Measurements from ENCODE around the gene FBXO48.

FBXO48 gene

DNA sequence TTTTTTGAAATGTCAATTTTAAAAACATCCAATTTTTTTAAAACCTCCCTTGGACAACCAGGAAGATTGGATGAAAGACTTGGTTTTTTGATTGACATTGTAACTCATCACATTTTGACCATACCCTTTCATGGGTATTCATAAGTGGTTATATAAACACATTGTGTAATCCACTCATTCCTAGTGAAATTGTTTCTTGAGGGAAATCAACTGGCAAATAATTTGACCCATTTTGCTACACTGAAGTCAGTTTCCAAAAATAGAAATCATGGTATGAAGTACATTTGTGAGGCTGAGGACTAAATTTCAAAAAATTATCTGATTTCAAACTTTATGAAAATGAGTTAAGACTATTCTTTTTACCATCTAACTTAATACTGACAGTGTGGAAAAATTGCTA lies 31.5 kb downstream of the FBXO48 start:
- no peak for DNase-seq (ENCODE audit: low spot score)

DNA sequence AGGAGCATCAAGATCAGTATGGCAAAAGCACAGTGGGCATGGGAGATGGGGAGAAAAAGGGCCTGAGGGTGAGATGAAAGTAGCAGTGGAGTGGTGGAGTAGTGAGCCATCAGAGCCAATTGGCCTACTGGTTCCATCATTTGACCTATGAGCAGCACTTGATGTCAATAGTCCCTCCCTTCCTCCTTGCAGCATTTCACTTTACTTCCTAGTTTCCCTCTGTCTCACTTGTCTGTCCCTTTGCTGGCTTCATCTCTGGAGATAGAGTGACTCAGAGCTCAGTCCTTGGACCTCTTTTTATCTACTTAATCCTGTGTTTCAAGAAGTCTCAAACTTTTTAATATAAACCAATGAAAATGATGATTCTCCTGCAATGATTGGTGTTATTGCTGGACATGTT lies 32.1 kb downstream of the FBXO48 start:
- no peak for DNase-seq (ENCODE audit: low spot score)

DNA sequence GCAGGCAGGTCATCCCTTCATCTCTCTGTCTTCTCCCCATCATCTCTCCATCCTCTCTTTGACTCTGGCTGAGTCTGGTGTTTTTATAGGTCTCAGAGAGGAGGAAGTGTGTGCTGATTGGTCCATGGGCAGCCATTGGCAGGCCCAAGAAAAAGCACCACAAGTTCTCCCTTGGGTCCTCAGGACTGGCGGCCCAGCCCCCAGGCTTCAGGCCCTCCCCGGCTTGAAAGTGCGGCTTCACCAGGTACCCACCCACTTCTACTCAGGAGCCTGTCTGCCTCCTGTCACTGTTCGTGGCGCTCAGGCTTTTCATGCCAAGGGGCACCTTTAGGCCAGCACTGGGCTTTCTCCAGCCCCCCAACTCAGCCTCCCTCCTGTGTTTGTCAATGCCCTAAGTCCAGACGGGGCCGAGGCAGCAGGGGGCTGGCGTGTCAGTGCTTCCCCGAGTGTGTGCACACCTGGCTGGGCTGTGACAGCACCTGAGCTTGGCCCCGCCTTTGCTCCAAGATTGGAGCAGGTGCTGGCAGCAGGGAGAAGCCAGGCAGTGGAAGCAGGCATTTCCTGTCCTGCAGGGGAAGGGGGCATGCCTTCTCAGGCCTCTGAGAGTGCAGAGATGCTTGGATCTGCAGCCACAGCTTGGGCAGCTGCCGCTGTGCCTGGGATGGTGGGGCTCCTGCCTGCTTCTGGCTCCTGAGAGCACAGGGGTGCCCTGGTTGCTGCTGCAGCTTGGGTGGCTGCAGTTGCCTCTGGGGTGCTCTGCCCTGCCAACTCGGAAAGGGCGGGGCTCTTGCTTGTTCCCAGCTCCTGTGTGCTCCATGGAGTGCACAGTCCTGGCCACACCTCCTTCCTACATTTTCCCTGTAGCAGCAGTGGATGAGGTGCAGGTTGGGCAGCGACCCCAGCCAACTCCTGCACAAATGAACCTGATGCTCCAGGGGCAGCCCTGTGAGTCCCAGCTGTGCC lies 34.1 kb downstream of the FBXO48 start:
- DNase-seq (ENCODE audit: low spot score), result no peak

DNA sequence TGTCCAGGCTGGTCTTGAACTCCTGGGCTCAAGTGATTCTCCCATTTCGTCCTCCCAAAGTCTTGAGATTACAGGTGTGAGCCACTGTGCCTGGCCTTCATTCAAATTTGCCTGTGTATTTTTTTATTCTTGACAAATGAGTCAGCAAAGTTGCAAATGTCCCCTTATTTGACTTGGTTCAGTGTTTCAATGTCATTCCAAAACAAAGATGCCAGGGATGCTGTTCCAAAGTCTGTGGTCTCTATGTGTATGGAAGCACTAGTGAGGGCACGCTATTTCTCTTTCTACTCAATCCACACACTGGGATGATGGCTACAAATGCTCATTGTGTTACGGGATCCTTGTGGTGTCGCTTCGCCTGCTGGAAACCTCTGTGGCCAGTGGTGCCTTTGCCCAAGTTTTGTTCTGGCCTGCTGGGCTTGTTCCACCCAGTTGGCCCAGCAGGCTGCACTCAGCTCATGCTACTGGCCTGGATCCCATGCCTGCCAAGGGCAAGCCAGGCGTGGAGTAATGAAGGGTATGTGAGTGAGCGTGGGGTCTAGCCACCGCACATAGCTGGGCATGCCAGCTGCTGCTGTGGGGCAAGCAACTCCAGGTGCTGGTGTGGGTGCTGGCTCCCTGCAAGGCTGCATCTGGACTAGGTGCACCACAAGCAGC lies 35.6 kb downstream of the FBXO48 start:
- DNase-seq (ENCODE audit: low spot score), result no peak

DNA sequence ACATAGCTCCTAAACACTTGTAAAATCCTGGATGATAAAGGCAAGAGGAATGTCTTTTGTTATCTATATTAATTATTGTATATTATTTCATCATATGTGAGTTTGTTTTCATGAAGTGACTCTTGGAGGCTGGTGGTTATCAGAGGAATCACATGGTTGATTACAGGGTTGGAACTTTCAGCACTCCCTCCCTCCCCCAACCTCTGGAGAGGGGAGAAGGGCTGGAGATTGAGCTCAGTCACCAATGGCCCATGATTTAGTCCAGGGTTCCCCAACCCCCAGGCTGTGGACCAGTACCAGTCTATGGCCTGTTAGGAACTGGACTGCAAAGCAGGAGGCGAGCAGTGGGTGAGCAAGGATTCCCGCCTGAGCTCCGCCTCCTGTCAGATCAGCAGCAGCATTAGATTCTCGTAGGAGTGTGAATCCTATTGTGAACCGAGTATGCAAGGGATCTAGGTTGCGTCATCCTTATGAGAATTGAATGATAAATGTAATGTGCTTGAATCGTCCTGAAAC lies 37.7 kb downstream of the FBXO48 start:
- no peak for DNase-seq (ENCODE audit: low spot score)

DNA sequence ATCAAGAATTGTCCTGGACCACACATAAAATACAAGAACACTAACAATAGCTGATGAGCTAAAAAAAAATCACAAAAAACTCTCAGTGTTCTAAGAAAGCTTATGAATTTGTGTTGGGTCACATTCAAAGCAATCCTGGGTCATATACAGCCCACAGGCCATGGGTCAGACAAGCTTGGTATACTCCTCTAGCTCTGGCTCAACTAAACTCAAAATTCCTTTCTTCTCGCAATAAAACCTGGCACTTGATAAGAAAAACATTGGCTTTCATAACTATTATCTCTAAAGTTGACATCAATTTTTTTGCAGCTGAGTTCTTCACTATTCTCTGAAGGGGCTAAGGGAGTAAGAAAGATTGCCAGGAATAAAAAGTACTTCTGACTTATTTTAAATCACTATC lies 38.3 kb downstream of the FBXO48 start:
- no peak for DNase-seq (ENCODE audit: low spot score)

DNA sequence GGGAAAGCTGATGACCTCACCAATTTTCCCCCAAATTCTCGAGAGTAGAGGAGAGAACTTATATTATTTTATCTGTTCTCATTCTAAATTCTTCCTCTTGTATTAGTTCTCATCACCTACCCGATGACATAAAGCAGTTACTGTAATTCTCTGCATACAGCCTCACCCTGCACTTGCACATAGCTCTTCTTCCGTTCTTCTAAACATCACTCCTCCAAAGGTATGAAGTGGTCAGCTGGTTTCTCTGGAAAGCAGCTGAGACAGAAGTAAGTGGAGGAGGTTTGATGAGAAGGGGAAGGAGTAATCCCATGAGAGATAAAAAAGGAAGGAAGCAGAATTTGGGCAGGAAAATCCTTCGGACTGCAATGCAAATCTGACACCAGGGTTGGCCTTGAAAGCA lies 39.0 kb downstream of the FBXO48 start:
- DNase-seq (ENCODE audit: low spot score), result no peak

DNA sequence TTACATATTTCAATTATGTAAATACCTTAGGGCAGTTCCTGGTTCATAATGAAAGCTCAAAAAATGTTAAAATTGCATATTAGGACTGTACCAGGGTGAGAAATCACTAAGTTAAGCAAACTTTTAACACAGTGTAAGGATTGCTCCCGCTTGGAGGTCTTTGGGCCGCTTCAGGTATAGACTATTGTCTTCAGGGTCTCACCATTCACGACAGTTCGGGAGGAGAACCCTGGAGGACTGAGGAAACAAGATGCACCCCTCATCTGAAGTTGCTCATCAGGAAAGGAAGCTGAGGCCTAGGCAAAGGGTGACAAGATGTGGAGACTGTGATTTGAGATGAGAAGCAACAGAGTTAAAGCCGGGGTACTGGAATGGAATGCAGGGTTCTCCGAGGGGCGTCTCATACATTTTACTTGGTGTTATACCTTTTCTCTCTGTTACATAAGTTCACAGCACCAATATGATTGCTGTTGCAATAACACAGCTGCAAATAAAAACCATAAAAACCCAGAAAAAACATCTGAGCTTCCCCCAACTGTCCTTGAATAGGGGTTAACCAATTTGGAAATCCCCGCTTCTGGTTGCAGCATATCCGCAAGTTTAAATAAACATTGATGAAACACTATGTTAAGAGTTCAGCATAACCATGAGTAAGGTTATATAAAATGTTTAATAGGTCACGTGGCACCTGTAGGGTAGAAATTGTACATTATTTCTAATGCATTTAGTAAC lies 40.1 kb downstream of the FBXO48 start:
- no peak for DNase-seq (ENCODE audit: low spot score)

DNA sequence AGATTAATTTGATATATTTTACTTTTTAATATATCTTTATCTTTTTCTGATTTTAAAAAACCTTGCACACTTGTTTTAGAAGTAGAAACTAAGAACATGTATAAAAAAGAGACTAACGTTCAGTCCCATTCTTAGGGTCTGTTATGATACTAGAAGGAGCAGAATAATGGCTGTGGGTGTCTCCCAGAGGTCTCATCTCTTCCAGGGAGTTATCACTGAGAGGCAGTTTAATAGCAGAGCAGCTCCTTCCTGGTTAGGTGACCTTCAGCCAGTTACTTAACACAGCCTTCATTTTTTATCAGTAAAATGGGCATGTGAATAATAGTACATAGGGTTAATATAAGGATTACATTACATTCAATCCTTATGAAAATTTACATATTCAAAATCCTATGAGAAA lies 40.6 kb downstream of the FBXO48 start:
- DNase-seq (ENCODE audit: low spot score), result no peak

DNA sequence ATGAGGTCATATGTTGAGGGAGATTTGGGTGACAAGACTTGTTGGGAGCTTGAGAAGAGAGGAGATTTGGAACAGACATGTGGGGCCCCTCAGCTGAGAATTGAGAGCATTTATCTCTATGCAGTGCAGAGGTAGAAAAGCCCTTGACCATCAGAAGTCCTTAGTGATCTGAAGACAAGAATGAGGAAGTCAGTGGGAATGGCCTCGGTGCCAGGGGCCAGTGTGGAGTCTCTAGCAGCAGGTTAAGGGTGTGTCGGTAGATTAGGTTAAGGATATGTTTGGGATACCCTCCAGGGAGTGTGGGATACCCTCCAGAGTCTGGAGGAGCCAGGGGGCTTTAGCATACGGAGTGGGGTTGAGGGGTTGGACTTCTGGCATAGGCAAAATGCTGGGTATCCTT lies 41.6 kb downstream of the FBXO48 start:
- DNase-seq (ENCODE audit: low spot score), result no peak

DNA sequence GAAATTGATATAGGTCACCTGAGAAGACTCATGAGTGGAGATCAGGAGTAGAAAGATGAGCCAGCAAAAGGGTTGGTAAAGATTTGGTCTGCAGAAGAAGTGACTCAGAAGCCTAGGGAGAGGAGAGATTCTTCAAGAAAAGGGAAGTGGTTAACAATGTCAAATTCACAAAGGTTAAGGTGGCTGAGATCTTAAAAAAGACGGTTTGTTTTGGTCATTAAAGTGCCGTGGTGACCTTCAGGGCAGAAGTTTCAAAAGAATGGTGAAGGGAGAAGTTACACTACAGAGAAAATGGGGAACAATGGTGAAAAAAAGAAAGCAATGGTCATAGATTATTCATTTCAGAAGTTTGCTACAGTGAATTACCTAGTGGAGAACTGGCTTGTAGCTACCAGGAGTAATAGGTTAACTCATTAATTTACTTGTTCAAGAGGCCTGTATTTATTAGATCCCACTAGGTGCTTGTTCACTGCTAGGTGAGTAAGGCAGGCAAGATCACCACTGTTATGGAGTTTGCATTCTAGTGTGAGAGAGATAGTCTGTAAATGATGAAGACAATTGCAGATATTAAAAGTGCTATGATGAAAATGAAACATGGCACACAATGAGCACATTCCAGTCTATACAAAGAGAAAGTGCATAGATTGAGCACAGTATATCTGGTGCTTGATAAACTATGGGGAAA lies 43.0 kb downstream of the FBXO48 start:
- no peak for DNase-seq (ENCODE audit: low spot score)

DNA sequence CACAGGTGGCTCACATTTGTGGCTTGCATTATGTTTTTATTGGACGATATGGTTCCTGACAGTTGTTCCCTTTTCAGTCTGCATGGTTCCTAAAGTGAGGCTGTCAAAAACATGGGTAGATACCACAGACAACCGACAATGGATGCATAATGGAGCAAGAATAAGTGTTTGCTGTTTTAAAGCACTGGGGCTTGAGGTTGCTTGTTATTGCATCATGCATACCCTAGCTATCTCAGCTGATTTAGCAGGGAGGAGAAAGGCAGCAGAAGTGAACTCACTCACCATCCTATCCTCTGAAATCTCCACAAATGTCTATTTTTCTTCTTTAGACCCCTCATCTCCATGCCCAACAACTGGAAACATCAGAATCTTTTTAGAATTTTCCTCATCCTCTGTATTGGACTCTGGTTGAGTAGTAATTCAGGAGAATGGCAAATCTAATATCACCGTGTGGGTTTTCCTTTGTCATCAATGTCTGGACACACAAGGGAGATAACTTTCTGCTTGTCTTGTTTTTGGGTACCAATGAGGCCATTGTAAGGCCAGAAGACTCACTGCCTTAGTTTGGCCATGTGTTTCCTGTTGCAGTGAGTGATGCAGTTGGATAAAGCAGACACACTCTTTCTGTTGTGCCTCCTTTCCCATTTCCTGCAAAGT lies 46.7 kb downstream of the FBXO48 start:
- no peak for DNase-seq (ENCODE audit: low spot score)

DNA sequence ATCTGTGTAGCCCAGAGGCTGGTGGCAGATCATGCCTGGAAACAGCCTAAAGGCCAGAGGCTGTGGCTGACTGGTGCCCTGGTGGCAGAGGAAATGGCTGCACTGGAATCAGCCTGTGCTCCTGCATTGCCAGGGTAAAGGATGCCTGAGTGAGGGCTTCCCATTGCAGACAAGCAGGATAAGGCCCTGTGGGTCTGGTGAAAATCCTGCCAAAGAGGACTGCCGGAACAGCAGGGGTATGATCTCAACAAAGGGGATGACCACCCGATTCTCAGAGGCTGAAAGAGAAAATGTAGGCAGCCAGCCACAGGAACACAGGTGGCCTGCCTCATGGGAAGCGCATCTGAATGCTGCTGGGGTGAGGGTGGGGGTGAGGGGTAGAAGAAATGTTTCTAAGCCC lies 48.2 kb downstream of the FBXO48 start:
- no peak for DNase-seq (ENCODE audit: low spot score)

DNA sequence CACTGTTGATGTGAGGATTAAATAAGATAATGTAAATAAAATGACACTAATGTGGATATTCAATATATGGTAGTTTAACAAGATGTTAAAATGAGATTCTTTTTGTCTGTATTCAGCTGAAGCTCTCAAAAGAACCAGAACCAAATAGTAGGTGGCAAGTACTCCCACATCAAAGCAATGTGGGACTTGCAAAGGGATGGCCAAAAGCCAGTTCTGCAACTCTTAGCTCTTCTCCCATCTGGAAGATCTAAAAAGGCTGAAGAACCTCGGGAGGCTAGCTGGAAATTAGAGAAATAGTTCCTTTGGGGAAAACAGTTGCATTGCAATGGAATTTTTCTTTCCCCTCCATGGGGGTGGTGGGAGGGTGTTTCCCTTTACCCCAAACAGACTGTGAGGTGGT lies 48.7 kb downstream of the FBXO48 start:
- DNase-seq (ENCODE audit: low spot score), result no peak

DNA sequence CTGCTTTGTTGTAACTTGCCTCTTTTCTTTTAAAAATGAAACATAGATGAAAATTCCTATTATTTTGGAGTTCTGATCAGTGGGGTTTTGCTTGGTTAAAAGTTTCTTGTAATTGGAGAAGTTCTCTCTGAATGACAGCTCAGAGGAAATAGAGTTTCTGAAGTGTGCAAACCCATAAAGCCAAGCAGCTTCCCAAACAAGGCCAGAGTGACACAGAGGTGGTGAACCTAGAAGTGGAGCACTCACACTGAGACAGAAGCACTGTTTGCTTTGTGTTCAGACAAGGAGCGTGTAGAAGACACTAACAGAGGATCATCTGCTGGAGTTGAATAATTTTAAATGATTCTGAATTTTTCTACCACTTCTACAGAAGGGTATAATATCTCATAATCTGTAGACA lies 49.2 kb downstream of the FBXO48 start:
- DNase-seq (ENCODE audit: low spot score), result no peak

DNA sequence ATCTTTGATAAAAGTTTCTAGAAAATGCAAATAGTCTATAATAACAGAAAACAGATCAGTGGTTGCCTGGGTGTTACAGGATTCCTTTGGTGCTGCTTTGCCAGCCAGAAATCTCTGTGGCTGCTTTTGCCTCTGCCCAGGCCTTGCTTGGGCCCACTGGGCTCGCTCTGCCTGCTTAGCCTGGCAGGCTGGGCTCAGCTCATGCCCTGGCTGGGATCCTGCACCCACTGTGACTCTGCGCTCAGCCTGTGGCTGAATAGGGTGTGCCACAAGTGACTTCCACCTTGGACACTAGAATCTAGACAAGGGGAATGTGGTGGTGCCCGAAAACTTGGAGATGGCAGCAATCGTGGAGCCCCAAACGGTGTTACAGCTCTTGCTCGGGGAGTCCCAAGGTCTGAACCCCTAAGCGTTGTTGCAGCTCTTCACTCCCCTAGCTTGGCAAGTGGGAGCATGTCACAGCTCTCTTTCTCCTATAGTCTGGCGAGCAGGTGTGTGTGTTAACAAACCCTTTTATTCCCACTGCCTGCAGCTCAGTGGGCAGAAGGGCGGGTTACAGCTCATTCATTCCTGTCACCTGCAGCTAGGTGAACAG lies 50.9 kb downstream of the FBXO48 start:
- DNase-seq (ENCODE audit: low spot score), result no peak

DNA sequence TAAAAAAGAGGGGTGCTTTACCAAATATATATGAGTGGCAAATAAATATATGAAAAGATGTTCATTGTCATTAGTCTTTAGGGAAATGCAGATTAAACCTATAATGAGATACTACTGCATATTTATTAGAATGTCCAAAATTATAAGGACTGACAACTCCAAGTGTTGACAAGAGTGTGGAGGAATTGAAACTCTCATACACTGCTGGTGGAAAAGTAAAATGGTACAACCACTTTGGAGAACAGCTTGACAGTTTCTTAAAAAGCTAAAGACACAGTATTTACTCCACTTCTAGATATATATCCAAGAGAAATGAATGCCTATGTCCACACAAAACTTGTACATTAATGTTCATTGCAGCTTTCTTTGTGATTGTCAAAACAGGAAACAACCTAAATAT lies 51.6 kb downstream of the FBXO48 start:
- DNase-seq (ENCODE audit: low spot score), result no peak

DNA sequence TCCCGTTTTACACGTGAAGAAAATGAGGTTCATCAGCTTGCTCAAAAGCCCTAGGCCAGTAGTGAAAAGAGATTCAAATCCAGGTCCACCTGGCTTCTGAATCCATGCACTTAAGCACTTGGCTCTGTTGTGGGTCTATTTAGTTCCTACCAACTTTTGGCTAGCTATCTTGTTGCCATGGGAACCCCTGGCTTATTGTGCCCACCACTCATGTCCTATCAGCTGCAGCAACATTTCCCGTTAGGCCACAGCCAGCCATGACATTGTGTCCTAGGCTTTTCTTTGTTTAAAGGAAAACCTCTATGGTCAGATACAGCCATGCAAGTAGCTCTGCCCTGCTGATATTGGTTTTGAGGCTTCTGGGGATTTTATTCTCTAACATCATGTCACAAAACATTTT lies 52.2 kb downstream of the FBXO48 start:
- no peak for DNase-seq (ENCODE audit: low spot score)

DNA sequence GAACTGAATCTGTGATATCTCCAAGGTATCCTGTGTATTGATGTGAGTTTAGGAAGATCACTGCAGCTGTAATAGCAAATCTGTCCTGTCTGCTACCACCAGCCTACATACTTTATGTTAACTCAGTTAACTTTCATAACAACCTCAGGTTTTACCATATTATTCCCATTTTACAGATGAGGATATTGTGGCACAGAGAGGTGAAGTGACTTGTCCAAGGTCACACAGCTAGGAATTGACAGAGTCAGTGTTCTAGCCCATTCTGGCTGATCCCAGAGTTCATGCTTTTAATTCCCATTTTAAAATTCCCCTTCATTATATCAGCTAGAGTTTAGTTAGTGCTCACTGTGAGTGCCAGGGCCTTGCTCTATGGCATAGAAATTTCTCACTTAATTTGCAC lies 52.6 kb downstream of the FBXO48 start:
- no peak for DNase-seq (ENCODE audit: low spot score)

DNA sequence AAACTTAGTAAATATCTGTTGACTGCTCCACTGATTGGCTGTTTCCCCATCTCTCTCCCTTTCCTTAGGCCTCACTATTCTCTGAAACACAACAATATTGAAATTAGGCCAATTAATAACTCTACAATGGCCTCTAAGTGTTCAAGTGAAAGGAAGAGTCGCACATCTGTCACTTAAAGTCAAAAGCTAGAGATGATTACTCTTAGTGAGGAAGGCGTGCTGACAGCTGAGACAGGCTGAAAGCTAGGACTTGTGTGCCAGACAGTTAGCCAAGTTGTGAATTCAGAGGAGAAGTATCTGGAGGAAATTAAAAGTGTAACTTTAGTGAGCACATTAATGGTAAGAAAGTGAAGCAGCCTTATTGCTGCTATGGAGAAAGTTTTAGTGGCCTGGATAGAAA lies 53.6 kb downstream of the FBXO48 start:
- no peak for DNase-seq (ENCODE audit: low spot score)
